ENCODE data around the gene TPD52L1. TPM values are rescaled to one million over a fixed set of nuclear protein-coding genes. Genes with fewer than 3 reads are reported as not detected.
"Not testable (repeated sequence)": the region's sequence is repeated elsewhere in the genome, so short reads cannot be mapped to it uniquely, and the experiment has no call there.

TPD52L1 gene
- polyA plus RNA-seq, 3 donors = 95.6 to 114 (median 109) TPM

- DNase-seq (ENCODE audit: low read depth in 3 of 3, low spot score in 2 of 3) = no peak
These were observed 110.9 kb downstream of the TPD52L1 start for GRCh38 chr6:125264476-125264875.

- no peak for DNase-seq (ENCODE audit: low read depth in 3 of 3, low spot score in 2 of 3)
These were observed 114.4 kb downstream of the TPD52L1 start for GRCh38 chr6:125267806-125268523.

- DNase-seq (ENCODE audit: low read depth in 3 of 3, low spot score in 2 of 3) = no peak
These were observed 115.2 kb downstream of the TPD52L1 start for GRCh38 chr6:125268765-125269164.

GRCh38 chr6:125269328-125269985 lies 115.9 kb downstream of the TPD52L1 start:
- no peak for DNase-seq (ENCODE audit: low read depth in 3 of 3, low spot score in 2 of 3)

DNA sequence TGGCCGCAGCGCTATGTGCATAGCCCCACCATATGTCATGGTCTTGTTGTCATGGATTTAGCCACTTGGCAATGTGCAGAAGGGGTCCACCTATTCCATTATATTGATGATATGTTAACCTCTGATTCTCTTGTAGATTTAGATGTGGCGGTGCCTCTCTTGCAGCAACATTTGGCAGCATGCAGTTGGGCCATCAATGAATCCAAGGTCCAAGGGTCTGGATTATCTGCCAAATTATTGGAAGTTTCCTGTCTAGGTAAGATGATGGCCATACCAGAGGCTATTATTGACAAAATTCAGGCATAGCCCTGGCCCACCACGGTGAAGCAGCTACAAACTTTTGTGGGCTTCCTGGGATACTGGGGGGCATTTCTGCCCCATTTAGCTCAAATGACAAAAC lies 116.8 kb downstream of the TPD52L1 start:
- DNase-seq (ENCODE audit: low read depth in 3 of 3, low spot score in 2 of 3) = no peak

- no peak for DNase-seq (ENCODE audit: low read depth in 3 of 3, low spot score in 2 of 3)
These were observed 118.0 kb downstream of the TPD52L1 start for GRCh38 chr6:125271486-125272159.

DNA sequence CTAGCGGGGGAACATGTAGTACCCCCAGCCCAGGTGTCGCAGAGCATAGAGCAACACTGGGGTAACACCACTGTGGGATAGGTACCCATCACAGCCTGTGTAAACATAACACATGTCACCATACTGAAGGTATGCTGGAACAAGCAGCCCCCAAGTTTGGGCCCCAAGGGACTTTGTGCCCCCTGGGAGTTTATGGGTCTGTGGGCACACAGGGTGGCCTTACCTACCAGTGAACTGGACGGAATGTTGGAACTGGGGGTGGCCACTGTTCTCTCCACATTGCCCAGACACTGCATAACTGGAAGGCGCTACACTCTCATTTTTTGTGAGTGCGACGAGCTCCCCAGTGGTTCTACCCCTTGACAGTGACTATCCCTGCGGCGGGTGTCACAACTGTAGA lies 119.7 kb downstream of the TPD52L1 start:
- no peak for DNase-seq (ENCODE audit: low read depth in 3 of 3, low spot score in 2 of 3)

DNA sequence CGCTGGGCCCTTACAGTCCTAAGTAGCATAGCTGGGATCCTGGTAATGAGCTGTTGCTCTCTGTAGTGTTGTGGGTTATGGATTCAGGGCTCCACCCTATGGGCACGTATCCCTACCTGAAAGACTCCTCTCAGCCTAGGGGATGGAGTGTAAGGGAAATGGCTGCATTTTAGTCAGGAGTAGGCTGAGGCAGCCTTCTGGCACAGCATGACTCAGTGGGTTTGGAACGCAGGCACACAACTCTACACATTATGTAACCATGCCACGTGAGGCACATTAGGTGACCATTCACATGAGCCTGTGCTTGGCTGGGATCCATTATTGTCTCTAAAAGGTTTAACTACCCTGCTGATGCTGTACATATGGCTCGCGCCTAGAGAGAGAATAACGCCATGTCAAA lies 120.4 kb downstream of the TPD52L1 start:
- no peak for DNase-seq (ENCODE audit: low read depth in 3 of 3, low spot score in 2 of 3)

GRCh38 chr6:125274935-125275334 lies 121.4 kb downstream of the TPD52L1 start:
- DNase-seq (ENCODE audit: low read depth in 3 of 3, low spot score in 2 of 3) = no peak

DNA sequence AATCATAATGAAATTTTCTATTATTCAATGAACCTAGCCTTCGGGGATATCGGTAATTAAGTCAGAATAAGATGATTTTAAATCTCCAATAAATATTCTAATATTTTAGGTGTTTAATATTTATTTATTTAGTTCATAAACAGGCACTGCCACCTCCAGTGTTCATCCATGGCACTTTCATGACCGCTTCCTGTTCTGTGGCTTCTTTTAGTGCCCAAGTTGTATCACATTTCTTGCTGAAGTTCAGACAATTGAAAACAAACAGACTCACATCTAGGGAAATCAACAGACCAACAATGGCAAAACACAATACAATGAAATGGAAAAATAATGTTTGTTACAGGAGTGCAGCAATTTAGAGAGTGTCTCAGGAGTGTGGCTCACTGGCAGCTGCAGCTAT lies 122.2 kb downstream of the TPD52L1 start:
- DNase-seq (ENCODE audit: low read depth in 3 of 3, low spot score in 2 of 3) = no peak

GRCh38 chr6:125277838-125278237 lies 124.3 kb downstream of the TPD52L1 start:
- no peak for DNase-seq (ENCODE audit: low read depth in 3 of 3, low spot score in 2 of 3)

- no peak for DNase-seq (ENCODE audit: low read depth in 3 of 3, low spot score in 2 of 3)
These were observed 126.4 kb downstream of the TPD52L1 start for GRCh38 chr6:125279961-125280360.

DNA sequence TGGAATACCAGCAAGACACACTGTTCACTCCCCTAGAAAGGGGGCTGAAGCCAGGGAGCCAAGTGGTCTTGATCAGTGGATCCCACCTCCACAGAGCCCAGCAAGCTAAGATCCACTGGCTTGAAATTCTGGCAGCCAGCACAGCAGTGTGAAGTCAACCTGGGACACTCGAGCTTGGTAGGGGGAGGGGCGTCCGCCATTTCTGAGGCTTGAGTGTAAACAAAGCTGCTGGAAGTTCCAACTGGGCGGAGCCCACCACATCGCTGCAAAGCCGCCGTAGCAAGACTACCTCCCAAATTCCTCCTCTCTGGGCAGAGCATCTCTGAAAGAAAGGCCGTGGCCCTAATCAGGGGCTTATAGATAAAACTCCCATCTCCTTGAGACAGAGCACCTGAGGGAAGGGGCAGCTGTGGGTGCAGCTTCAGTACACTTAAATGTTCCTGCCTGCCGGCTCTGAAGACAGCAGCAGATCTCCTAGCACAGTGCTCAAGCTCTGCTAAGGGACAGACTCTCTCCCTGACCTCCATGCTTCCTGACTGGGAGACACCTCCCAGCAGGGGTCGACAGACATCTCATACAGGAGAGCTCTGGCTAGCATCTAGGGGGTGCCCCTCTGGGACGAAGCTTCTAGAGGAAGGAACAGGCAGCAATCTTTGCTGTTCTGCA lies 126.9 kb downstream of the TPD52L1 start:
- DNase-seq (ENCODE audit: low read depth in 3 of 3, low spot score in 2 of 3) = not testable (repeated sequence)

DNA sequence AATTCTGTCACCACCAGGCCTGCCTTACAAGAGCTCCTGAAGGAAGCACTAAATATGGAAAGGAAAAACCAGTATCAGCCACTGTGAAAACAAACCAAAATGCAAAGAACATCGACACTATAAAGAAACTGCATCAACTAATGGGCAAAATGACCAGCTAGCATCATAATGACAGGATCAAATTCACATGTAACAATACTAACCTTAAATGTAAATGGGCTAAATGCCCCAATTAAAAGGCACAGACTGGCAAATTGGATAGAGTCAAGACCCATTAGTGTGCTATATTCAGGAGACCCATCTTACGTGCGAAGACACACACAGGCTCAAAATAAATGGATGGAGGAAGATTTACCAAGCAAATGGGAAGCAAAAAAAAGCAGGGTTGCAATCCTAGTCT lies 128.9 kb downstream of the TPD52L1 start:
- not testable (repeated sequence) for DNase-seq (ENCODE audit: low read depth in 3 of 3, low spot score in 2 of 3)

DNA sequence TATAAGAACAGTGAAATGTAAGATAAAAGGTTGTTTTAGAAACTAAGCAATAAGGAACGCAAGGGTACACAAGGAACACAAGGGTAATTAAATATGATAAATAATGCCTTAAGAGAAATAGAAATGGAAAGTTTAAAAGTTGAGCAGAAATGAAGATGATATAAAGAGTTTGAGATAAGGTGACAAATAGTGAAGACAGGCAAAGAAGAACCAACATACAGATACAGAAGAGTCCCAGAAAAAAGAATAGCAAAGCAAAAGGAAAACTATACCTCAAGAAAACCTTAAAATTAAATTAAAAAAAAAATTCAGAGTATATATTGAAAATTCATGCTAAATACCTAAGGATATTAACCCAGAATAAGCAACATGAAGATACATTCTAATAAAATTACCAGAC lies 131.8 kb downstream of the TPD52L1 start:
- no peak for DNase-seq (ENCODE audit: low read depth in 3 of 3, low spot score in 2 of 3)

GRCh38 chr6:125285936-125286335 lies 132.4 kb downstream of the TPD52L1 start:
- DNase-seq (ENCODE audit: low read depth in 3 of 3, low spot score in 2 of 3) = no peak

DNA sequence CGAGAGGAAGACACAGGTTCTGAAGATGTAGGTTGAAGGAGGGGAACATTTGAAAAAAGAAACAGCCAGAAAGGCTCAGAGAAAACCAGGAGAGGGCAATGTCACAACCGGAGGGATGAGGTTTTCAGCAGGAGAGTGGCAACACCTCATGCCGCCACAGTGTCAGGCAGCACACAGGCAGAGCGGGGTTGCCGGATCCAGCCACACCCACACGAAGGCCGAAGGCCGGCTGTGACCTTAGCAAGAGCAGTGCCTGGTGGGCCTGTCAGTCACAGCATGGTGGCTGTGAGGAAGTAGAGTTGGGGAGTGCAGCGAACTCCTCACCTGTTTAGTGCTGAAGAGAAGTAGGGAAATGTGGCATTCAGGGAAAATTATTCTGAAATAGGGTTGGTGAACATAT lies 134.1 kb downstream of the TPD52L1 start:
- no peak for DNase-seq (ENCODE audit: low read depth in 3 of 3, low spot score in 2 of 3)

DNA sequence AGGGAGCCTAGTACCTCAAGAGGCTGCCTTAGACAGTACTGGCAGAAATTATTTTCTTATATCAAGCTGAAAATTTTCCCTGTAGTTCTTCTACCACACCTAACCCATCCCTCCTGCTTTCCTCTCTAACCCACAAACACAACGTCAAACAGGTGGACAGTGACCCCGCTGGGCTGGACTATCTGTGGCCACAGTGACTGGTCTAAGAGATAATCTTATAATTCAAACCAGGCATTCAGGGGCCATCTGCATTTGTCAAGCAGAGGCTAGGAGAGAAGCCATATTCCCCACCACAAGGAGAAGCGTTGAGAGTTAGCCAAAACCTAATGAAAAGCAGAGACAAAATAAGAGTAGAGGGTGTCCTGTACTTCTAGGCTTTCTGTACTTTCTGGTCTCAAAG lies 140.0 kb downstream of the TPD52L1 start:
- DNase-seq (ENCODE audit: low read depth in 3 of 3, low spot score in 2 of 3) = no peak

DNA sequence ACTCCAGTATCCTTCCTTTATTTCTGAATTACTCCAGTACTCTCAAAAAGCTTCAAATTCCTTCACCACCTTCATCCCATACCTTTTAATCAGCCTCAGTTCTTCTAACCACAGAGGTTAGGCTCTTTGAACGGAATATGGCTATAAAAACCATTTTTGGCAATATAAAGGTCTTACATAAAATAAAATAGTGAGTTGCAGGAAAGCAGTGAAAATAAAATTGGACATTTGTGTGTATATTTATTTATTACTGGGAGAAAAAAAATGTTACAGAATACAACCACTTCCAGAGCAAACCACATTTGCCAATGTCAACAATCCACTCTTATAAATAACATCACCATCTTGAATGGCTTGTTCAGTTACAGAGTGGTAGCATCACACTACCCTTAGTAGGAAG lies 140.5 kb downstream of the TPD52L1 start:
- no peak for DNase-seq (ENCODE audit: low read depth in 3 of 3, low spot score in 2 of 3)

- no peak for DNase-seq (ENCODE audit: low read depth in 3 of 3, low spot score in 2 of 3)
These were observed 141.4 kb downstream of the TPD52L1 start for GRCh38 chr6:125294925-125295324.

DNA sequence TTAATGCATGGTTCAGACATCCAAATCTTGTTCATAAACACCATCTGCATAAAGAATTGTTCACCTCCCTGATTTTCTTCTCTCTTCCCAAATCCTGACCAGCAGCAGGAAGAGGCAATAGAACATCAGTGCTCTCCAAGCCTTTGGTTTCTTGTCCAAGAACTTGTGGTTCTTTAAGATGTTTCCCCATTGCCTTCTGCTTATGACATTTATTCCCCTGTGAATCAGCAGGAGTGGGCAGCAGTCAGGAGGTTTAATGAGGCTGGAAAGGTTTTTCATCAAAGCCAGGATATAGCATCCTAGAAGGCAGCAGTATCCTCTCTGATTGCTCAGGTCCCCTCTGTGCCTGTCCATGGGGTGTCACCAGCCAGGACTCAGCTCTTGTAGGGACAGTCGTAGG lies 142.9 kb downstream of the TPD52L1 start:
- DNase-seq (ENCODE audit: low read depth in 3 of 3, low spot score in 2 of 3) = no peak
